Activated CD8-positive, alpha-beta T cell treated with anti-CD3 and anti-CD28 coated beads, Interleukin-2, amount 10 ng/mL, durations not matched to agents 7 days and 5 days (primary cell): Measurements from ENCODE around the gene GMPPA. TPM values are rescaled to one million over a fixed set of nuclear protein-coding genes. Genes with fewer than 3 reads are reported as not detected.

Experiments used
- ATAC-seq: fragments of 150-1000 bp; cut with Tn5 transposase; one replicate; pipeline ENCODE4 v1.10.0; 2021; ENCODE audit warnings: moderate library complexity
- CTCF ChIA-PET: fragments of 350-600 bp; sonication (Branson Sonifier 250); formaldehyde crosslinking; loops from one replicate; lab custom pipeline; 2021; ENCODE audit warnings: antibody characterized with exemption; lab: Charles Lee
- POLR2A ChIA-PET: fragments of 350-600 bp; sonication (Branson Sonifier 250); formaldehyde crosslinking; loops from one replicate; lab custom pipeline; 2021; ENCODE audit warnings: antibody characterized with exemption; lab: Charles Lee
- DNase-seq: peaks from one replicate; pipeline ENCODE4 v3.0.0-alpha.2; 2020
- H3K27ac Mint-ChIP-seq: one replicate; pipeline ENCODE4 v1.8.0; 2021; ENCODE audit warnings: mild to moderate bottlenecking, mixed read lengths
- H3K27me3 Mint-ChIP-seq: one replicate; pipeline ENCODE4 v1.8.0; 2021; ENCODE audit warnings: low read depth, mixed read lengths
- H3K36me3 Mint-ChIP-seq: one replicate; pipeline ENCODE4 v1.8.0; 2021; ENCODE audit warnings: low read depth, mixed read lengths
- H3K4me1 Mint-ChIP-seq: one replicate; pipeline ENCODE4 v1.8.0; 2021; ENCODE audit warnings: low read depth, mixed read lengths
- H3K4me3 Mint-ChIP-seq: one replicate; pipeline ENCODE4 v1.8.0; 2021; ENCODE audit warnings: mild to moderate bottlenecking, mixed read lengths
- H3K9me3 Mint-ChIP-seq: one replicate; pipeline ENCODE4 v1.8.0; 2022; ENCODE audit warnings: mixed read lengths; ENCODE audit not compliant: insufficient read depth
- total RNA-seq, 2 experiments: library from RNA; stranded (reverse); gene quantifications; one replicate each; pipeline ENCODE4 v1.2.3, GENCODE V29; 2021

GMPPA gene
- total RNA-seq, 2 experiments from 2014 or later, result 37.8 to 41.2 TPM

DNA sequence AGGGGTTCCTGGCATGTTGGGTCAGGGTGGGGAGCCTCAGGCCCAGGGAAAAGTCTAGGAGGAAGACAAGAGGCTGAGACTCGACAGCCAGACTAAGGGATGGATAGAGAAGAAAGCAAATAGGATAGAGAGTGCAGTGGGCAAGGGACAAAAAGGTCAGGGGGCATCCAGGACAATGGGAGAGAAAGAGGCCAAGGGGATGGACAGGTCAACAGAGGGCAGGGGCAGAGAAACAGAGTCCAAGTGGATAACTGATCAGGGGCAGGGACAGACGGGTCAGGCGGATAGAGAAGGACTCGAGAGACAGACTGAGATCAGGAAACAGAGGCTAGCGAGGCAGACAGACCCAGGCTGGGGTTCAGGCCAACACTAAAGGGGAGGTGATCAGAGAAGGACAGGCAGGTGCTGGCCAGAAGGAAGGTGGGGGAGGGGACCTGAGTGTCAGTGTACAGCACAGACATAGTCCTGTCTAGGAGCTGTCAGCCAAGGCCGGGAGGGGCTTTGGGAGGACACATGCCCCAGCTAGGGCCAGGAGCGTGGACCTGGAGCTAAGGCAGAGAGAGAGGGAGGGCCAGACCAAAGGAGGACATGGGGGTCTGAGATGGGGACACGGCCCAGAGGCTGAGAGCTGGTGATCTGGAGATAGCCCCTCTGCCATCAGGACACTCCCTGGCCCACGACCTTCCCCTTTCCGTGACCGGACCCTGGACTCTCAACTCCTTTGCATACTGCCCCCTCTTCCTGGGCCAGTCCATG is 27.8 kb downstream of the GMPPA start:
- DNase-seq (no peak), ATAC-seq (no peak)
- no peak overlapping the region for H3K4me3 Mint-ChIP-seq
- no peaks in the 10 kb centered on the region for H3K36me3 Mint-ChIP-seq
- H3K27ac Mint-ChIP-seq, result no peak overlapping the region
- peaks cover 1% of the 10 kb centered on the region for H3K4me1 Mint-ChIP-seq
- POLR2A ChIA-PET, result interaction anchor here (0.6 kb wide), 1 partner anchor 94 kb away, joined by 3 read pairs; no protein-coding TSS in a partner anchor
- CTCF ChIA-PET, result interaction anchor here (0.7 to 5.4 kb wide), 12 partner anchors 16 to 138 kb away, joined by 3 to 104 read pairs (median 4); partner anchors contain the start of genes CHPF, GMPPA and TMEM198
- H3K27me3 Mint-ChIP-seq, result peaks cover 69% of the 10 kb centered on the region
- no peaks in the 10 kb centered on the region for H3K9me3 Mint-ChIP-seq

DNA sequence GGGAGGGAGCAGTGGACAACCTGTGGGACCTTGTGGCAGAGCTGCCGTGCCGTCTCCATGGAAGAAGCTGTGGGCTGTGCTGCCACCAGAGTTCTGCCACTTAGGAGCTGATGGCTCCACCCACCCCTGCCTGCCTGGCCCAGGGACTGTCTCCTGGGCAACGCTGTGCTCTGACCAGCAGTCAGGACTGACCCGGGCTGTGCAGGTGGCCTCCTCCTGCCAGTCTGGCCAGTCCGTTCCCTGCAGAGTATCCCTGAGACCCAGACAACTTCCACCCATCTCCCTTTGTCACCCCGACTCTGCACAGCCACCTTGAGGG is 28.3 kb downstream of the GMPPA start:
- H3K4me1 Mint-ChIP-seq, result peaks cover under 1% of the 10 kb centered on the region
- ChIA-PET POLR2A (no interaction called here), CTCF (interaction anchor here (1.0 to 5.4 kb wide), 7 partner anchors 16 to 138 kb away, joined by 3 to 104 read pairs (median 39); partner anchors contain the start of genes CHPF, GMPPA and TMEM198)
- DNase-seq (no peak), ATAC-seq (no peak)
- H3K4me3 Mint-ChIP-seq, result no peak overlapping the region
- H3K27ac Mint-ChIP-seq, result no peak overlapping the region
- H3K9me3 Mint-ChIP-seq, result no peaks in the 10 kb centered on the region
- peaks cover 64% of the 10 kb centered on the region for H3K27me3 Mint-ChIP-seq
- H3K36me3 Mint-ChIP-seq, result no peaks in the 10 kb centered on the region

DNA sequence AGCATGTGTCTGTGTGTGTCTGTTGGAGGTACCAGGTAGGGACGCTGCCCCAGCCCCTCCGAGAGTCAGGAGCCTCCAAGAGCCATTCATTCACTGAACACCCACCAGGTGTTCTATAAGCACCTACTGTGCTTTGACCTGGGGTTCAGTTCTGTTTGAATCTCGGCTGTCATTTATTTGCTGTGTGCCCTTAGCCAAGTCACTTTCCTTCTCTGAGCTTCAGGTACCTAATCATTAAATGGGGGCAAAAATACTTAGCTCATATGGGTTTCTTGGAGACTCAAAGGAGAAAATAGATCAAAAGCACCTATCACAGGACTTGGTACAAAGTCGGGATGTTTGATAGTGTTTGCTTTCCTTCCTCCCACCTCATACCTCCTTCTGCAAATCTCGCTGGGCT is 28.8 kb downstream of the GMPPA start:
- Mint-ChIP-seq H3K36me3 (no peaks in the 10 kb centered on the region), H3K4me3 (no peak overlapping the region), H3K27ac (no peak overlapping the region), H3K27me3 (peaks cover 63% of the 10 kb centered on the region), H3K4me1 (no peaks in the 10 kb centered on the region), H3K9me3 (no peaks in the 10 kb centered on the region)
- POLR2A ChIA-PET, result no interaction called here
- DNase-seq (no peak), ATAC-seq (no peak)
- CTCF ChIA-PET, result interaction anchor here (0.7 to 5.4 kb wide), 9 partner anchors 15 to 139 kb away, joined by 3 to 104 read pairs (median 22); partner anchors contain the start of genes CHPF, GMPPA and TMEM198

DNA sequence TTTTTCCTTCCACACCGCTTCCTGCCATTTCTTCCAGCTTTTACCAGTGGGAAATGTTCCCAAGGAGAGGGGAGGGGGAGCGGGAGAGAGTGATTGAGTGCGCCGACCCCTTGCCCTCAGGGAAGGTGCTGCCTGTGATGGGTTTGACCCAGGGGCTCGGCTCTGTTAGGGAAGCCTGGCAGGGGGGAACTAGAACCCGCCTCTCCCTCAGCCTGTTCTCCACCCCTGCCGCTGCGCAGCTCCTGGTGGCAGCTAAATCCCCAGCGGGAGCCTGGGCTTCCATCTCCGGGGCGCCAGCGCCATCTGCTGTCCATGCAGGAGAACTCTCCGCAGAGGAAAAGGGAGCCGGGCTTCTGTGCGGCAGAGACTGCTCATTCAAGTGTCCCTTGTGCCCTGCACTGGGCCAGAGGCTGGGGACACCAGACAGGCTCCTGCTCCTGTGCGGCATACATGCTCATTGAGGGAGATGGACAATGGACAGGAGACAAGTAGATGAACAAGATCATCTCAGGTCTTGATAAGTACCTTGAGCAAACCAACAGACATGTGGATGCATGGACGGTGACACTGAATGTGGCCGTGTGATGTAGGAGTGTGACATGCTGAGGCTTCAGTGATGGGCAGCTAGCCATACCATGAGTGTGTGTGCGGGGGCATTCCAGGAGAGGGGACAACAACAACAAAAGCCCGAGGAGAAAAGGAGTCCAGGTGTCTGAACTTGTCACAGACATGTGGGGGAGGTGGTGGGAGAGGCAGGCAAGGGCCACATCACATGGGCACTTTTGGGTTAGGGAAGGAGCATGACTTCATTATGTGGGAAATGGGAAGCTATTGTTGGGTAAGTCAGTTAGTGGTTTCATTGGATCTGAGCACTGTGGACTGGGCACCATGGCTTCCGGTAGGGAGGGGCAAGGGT is 31.6 kb downstream of the GMPPA start:
- Mint-ChIP-seq H3K36me3 (no peaks in the 10 kb centered on the region), H3K9me3 (no peaks in the 10 kb centered on the region), H3K27me3 (peaks cover 51% of the 10 kb centered on the region), H3K4me1 (no peaks in the 10 kb centered on the region), H3K27ac (no peak overlapping the region), H3K4me3 (no peak overlapping the region)
- peak; percentile 87 for DNase-seq
- peak; percentile 95 for ATAC-seq
- POLR2A ChIA-PET, result no interaction called here
- CTCF ChIA-PET, result interaction anchor here (0.6 to 5.4 kb wide), 43 partner anchors 8 to 426 kb away, joined by 3 to 104 read pairs (median 5); partner anchors contain the start of genes ASIC4, CHPF, GMPPA and OBSL1

DNA sequence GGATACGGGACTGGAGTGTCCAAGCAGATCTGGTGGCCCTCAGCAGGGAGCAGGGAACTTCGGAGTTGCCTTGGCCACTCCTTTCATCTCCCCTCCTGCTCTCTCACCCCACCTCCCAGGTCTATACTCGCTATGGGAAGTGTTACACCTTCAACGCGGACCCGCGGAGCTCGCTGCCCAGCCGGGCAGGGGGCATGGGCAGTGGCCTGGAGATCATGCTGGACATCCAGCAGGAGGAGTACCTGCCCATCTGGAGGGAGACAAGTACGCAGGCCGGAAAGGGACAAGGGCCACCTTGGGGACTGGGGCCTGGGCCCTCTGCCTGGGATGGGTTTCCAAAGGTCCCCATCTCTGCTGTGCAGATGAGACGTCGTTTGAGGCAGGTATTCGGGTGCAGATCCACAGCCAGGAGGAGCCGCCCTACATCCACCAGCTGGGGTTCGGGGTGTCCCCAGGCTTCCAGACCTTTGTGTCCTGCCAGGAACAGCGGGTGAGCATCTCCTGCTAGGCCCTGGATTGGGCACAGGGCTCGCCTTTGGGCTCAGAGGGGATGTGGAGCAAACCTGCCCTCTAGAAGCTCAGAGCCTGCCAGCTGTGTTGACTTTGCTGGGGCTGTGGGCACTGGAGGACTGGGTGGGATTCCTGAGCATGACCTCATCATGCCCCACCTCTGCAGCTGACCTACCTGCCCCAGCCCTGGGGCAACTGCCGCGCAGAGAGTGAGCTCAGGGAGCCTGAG is 33.1 kb downstream of the GMPPA start:
- Mint-ChIP-seq H3K4me1 (no peaks in the 10 kb centered on the region), H3K27me3 (peaks cover 40% of the 10 kb centered on the region), H3K27ac (no peak overlapping the region), H3K36me3 (no peaks in the 10 kb centered on the region), H3K9me3 (no peaks in the 10 kb centered on the region), H3K4me3 (no peak overlapping the region)
- ChIA-PET POLR2A (no interaction called here), CTCF (interaction anchor here (1.0 to 5.4 kb wide), 6 partner anchors 10 to 129 kb away, joined by 3 to 104 read pairs (median 16); no protein-coding TSS in a partner anchor)
- no peak for DNase-seq
- ATAC-seq, result no peak

DNA sequence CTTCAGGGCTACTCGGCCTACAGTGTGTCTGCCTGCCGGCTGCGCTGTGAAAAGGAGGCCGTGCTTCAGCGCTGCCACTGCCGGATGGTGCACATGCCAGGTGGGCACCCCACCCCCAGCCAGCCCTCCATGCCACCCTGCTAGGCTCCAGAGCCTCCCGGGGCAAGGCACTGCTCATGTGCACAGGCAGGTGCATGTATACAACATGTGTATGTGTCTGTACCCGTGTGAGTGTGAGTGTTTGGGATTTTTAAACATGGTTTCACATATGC is 33.6 kb downstream of the GMPPA start:
- Mint-ChIP-seq H3K27ac (no peak overlapping the region), H3K4me3 (no peak overlapping the region), H3K27me3 (peaks cover 37% of the 10 kb centered on the region), H3K36me3 (no peaks in the 10 kb centered on the region), H3K4me1 (no peaks in the 10 kb centered on the region), H3K9me3 (no peaks in the 10 kb centered on the region)
- no peak for ATAC-seq
- no peak for DNase-seq
- CTCF ChIA-PET, result interaction anchor here (1.3 kb wide), 1 partner anchor 56 kb away, joined by 6 read pairs; no protein-coding TSS in a partner anchor
- POLR2A ChIA-PET, result no interaction called here

DNA sequence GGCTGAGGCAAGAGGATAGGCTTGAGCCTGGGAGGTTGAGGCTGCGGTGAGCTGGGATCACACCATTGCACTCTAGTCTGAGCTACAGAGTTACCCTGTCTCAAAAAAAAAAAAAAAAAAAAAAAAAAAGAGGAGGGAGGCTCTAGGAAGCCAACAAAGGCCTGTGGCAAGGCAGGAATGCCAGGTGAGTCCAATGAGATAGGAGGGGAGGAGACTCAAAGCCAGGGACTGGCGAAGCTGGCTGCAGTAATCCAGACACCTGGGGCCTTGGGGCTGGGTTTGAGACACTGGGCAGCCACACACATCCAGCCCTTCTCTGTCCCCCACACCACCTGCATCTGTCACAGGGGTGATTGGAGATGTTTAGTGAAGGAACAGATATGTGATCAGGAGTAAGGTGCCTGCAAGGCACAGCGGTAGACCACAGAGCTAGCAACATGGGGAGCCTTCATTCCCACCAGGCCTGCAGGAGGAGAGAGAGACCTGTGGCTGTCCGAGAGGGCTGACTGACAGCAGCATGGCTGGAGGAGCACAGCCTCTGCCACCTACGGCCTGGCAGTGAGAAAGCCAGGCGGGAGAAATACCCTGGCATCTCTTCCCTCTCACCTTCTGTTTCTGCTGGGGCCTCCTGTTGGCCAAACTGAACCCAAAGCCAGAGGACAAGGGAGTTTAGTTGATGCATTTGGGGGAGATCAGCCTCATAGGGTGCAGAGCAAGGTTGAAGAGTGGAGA is 35.4 kb downstream of the GMPPA start:
- POLR2A ChIA-PET, result no interaction called here
- peaks cover 26% of the 10 kb centered on the region for H3K27me3 Mint-ChIP-seq
- no peaks in the 10 kb centered on the region for H3K9me3 Mint-ChIP-seq
- H3K36me3 Mint-ChIP-seq, result peaks cover 3% of the 10 kb centered on the region
- H3K4me3 Mint-ChIP-seq, result no peak overlapping the region
- CTCF ChIA-PET, result no interaction called here
- DNase-seq, result no peak
- no peak for ATAC-seq
- no peak overlapping the region for H3K27ac Mint-ChIP-seq
- no peaks in the 10 kb centered on the region for H3K4me1 Mint-ChIP-seq

DNA sequence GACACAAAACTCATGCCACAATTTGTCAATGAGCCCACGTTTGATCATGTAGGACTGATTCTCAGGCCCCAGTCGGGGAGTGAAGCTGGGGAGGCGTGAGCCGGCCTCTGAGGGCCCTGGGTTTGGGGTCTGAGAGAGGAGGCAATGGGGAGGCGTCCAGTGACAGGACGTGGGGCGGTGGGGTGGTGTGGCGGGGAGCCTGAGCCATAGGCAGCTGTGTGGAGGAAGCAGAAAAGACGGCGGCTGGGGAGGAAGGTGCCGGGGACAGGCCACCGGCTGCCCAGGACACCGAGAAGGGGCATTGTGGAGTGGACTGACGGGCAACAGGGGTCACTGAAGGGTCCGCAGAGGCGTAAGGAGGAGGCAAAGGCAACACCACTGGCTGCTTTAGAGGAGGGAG is 37.7 kb downstream of the GMPPA start:
- peaks cover 4% of the 10 kb centered on the region for H3K4me1 Mint-ChIP-seq
- peaks cover 7% of the 10 kb centered on the region for H3K27me3 Mint-ChIP-seq
- H3K4me3 Mint-ChIP-seq, result no peak overlapping the region
- no peak overlapping the region for H3K27ac Mint-ChIP-seq
- CTCF ChIA-PET, result interaction anchor here (1.0 to 1.4 kb wide), 2 partner anchors 27 to 107 kb away, joined by 3 read pairs; no protein-coding TSS in a partner anchor
- no peak for DNase-seq
- H3K9me3 Mint-ChIP-seq, result no peaks in the 10 kb centered on the region
- peaks cover 3% of the 10 kb centered on the region for H3K36me3 Mint-ChIP-seq
- POLR2A ChIA-PET, result no interaction called here
- ATAC-seq, result no peak

DNA sequence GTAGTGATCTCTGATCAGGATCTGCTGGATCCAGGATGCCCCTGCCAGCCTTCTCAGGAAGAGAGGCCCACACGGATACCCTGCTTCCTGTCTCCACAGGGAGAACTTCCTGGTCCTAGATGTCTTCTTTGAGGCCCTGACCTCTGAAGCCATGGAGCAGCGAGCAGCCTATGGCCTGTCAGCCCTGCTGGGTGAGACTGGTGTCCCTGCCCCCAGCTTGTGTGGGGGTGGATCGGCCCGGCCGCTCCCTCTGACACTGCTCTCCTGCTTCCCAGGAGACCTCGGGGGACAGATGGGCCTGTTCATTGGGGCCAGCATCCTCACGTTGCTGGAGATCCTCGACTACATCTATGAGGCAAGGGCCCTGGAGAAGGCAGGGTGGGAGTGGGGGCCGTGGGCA is 38.3 kb downstream of the GMPPA start:
- Mint-ChIP-seq H3K4me1 (peaks cover 8% of the 10 kb centered on the region), H3K27ac (no peak overlapping the region), H3K27me3 (peaks cover 6% of the 10 kb centered on the region), H3K4me3 (no peak overlapping the region), H3K9me3 (no peaks in the 10 kb centered on the region), H3K36me3 (peaks cover 3% of the 10 kb centered on the region)
- POLR2A ChIA-PET, result no interaction called here
- DNase-seq, result no peak
- no peak for ATAC-seq
- CTCF ChIA-PET, result interaction anchor here (1.0 to 1.4 kb wide), 2 partner anchors 27 to 106 kb away, joined by 3 read pairs; no protein-coding TSS in a partner anchor

DNA sequence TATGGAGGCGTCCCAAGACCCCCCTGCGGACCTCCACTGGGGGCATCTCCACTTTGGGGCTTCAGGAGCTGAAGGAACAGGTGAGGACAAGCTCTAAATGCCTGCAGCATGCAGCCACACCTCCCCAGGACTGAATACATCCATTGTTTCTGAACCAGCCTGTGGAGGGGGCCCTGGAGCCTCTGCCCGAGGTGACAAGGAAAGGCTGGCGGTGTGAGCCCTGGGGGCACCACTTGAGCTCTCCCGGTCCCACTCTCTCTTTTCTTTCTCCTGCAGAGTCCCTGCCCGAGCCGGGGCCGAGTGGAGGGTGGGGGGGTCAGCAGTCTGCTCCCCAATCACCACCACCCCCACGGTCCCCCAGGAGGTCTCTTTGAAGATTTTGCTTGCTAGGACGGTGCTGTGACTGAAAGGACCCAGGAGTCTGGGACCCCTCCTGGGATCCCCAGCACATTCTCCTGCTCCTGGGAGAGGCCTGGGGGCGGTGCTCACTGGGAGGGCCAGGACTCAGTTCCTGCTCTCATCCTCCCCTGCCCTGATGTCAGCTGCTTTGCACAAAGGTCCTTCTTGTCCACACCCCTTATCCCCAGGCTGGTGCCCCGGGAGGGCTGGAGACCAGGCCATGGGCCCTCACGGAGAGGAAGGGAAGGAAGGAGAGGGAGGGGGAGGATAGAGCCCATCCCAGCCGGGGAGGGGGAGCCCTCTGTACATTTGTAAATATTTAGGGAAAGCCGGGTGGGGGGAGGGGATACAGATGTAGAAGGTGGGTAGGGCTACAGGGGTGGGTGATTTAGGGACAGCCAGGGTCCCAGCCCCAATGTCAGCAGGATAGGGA is 39.2 kb downstream of the GMPPA start:
- ATAC-seq (no peak), DNase-seq (no peak)
- no peak overlapping the region for H3K27ac Mint-ChIP-seq
- H3K9me3 Mint-ChIP-seq, result no peaks in the 10 kb centered on the region
- ChIA-PET POLR2A (no interaction called here), CTCF (interaction anchor here (1.4 to 1.5 kb wide), 3 partner anchors 8 to 149 kb away, joined by 3 to 4 read pairs (median 4); no protein-coding TSS in a partner anchor)
- H3K4me3 Mint-ChIP-seq, result no peak overlapping the region
- H3K27me3 Mint-ChIP-seq, result peaks cover 3% of the 10 kb centered on the region
- H3K36me3 Mint-ChIP-seq, result peaks cover 3% of the 10 kb centered on the region
- peaks cover 16% of the 10 kb centered on the region for H3K4me1 Mint-ChIP-seq
